OCI-LY7 (cell line): Measurements from ENCODE around the gene GPS1. TPM values are rescaled to one million over a fixed set of nuclear protein-coding genes. Genes with fewer than 3 reads are reported as not detected.

ENCODE experiments used
- BruUV-seq: library from RNA; stranded (reverse); fragments of 400-500 nt; replicated peaks from 2 replicates; lab custom pipeline; 2021; lab: Mats Ljungman, UMichigan
- CTCF ChIA-PET: fragments of 300-600 bp; sonication (Branson Sonifier 250); formaldehyde crosslinking; loops from one replicate; lab custom pipeline; 2022; ENCODE audit warnings: antibody characterized with exemption; ENCODE audit not compliant: unreplicated experiment; lab: Charles Lee
- POLR2A ChIA-PET: fragments of 300-600 bp; sonication (Branson Sonifier 250); formaldehyde crosslinking; loops from one replicate; lab custom pipeline; 2022; ENCODE audit warnings: antibody characterized with exemption; lab: Charles Lee
- DNase-seq: peaks from one replicate; pipeline ENCODE4 v3.0.0-alpha.2; 2015; ENCODE audit warnings: low spot score
- H2AFZ ChIP-seq: fragments of 200-600 bp; sonication (generic), shearing (Covaris generic); 2 replicates; pipeline ENCODE4 v1.6.1; 2014; ENCODE audit warnings: mild to moderate bottlenecking, antibody characterized with exemption, low read length, moderate library complexity
- H3K27ac ChIP-seq: fragments of 200-600 bp; sonication (generic); 2 replicates; pipeline ENCODE4 v1.5.1; 2014; ENCODE audit warnings: mixed run types, low read depth, mild to moderate bottlenecking, moderate library complexity, low read length, inconsistent platforms; ENCODE audit not compliant: poor library complexity, severe bottlenecking
- H3K36me3 ChIP-seq: fragments of 200-600 bp; sonication (generic); 2 replicates; pipeline ENCODE4 v1.6.1; 2014; ENCODE audit warnings: mild to moderate bottlenecking, antibody characterized with exemption, low read length, moderate library complexity, mixed read lengths; ENCODE audit not compliant: insufficient read depth
- H3K4me1 ChIP-seq: fragments of 200-600 bp; sonication (generic); 2 replicates; pipeline ENCODE4 v1.5.1; 2014; ENCODE audit warnings: mild to moderate bottlenecking, low read length; ENCODE audit not compliant: insufficient read depth, poor library complexity, severe bottlenecking
- H3K4me2 ChIP-seq: fragments of 200-600 bp; sonication (generic); 2 replicates; pipeline ENCODE4 v1.6.1; 2014; ENCODE audit warnings: mild to moderate bottlenecking, low read length
- H3K4me3 ChIP-seq: fragments of 200-600 bp; sonication (generic); 2 replicates; pipeline ENCODE4 v1.5.1; 2014; ENCODE audit warnings: mild to moderate bottlenecking, low read depth, low read length; ENCODE audit not compliant: poor library complexity, severe bottlenecking
- H3K79me2 ChIP-seq: fragments of 200-600 bp; sonication (generic); 2 replicates; pipeline ENCODE4 v1.6.1; 2016; ENCODE audit warnings: low read depth, mild to moderate bottlenecking, low read length, moderate library complexity, mixed read lengths; ENCODE audit not compliant: insufficient read depth
- H3K9me2 ChIP-seq: fragments of 200-600 bp; sonication (generic); 2 replicates; pipeline ENCODE4 v1.6.1; 2016; ENCODE audit warnings: mild to moderate bottlenecking, low read length, mixed read lengths; ENCODE audit not compliant: insufficient read depth
- H3K9me3 ChIP-seq: fragments of 200-600 bp; sonication (generic); 2 replicates; pipeline ENCODE4 v1.6.1; 2014; ENCODE audit warnings: mild to moderate bottlenecking, mixed run types, low read length, mixed read lengths
- H4K20me1 ChIP-seq: fragments of 200-600 bp; sonication (generic); 2 replicates; pipeline ENCODE4 v1.6.1; 2014; ENCODE audit warnings: mild to moderate bottlenecking, antibody characterized with exemption, low read length, moderate library complexity, mixed read lengths; ENCODE audit not compliant: insufficient read depth
- CTCF ChIP-seq: fragments of 200-600 bp; sonication (generic); conservative IDR thresholded peaks from 2 replicates; pipeline ENCODE4 v1.5.1; 2014; ENCODE audit warnings: mild to moderate bottlenecking, antibody characterized with exemption, low read length, moderate library complexity, mixed read lengths
- EZH2phosphoT487 ChIP-seq: fragments of 200-600 bp; sonication (generic); IDR thresholded peaks from 2 replicates; pipeline ENCODE4 v1.6.1; 2018; ENCODE audit warnings: low read depth, borderline replicate concordance, mild to moderate bottlenecking, mixed run types, antibody characterized with exemption, low read length, moderate library complexity, mixed read lengths
- intact Hi-C: fragments of 100-400 bp; cut with micrococcal nuclease; formaldehyde crosslinking; loops from one replicate; pipeline ENCODE4 v1.10.0; 2022; ENCODE audit not compliant: unreplicated experiment
- total RNA-seq, 2 experiments: library from RNA; depleted of rRNA in 1 of 2; stranded (reverse); fragments of >200 nt in 1 of 2; shearing (Covaris generic) in 1 of 2; gene quantifications; 2 replicates each; pipeline ENCODE4 v1.2.3, GENCODE V29; 2014 to 2022

The GPS1 gene
- total RNA-seq, 2 experiments from 2014 or later, result 133 to 169 TPM

GRCh38 chr17:82006468-82007227, 45.0 kb upstream of the GPS1 start:
- CTCF ChIA-PET, result no interaction called here

GRCh38 chr17:82007228-82007494, 44.5 kb upstream of the GPS1 start:
- no peak for DNase-seq
- Histone ChIP-seq H3K79me2 (no peaks in the 10 kb centered on the region), H3K4me1 (no peaks in the 10 kb centered on the region), H2AFZ (no peak overlapping the region), H4K20me1 (no peaks in the 10 kb centered on the region), H3K9me2 (no peaks in the 10 kb centered on the region), H3K9me3 (no peaks in the 10 kb centered on the region), H3K4me3 (no peak overlapping the region), H3K4me2 (no peak overlapping the region), H3K27ac (no peak overlapping the region), H3K36me3 (no peaks in the 10 kb centered on the region)
- ChIA-PET CTCF (no interaction called here), POLR2A (no interaction called here)
- BruUV-seq, result no TSS peak
- intact Hi-C loops, result no loop called here
- TF ChIP-seq CTCF, result no peak
- TF ChIP-seq EZH2phosphoT487, result no peak

More at GRCh38 chr17:82006468-82007227, 45.0 kb upstream of the GPS1 start:
- intact Hi-C loops, result no loop called here
- POLR2A ChIA-PET, result no interaction called here
- Histone ChIP-seq H3K9me2 (no peaks in the 10 kb centered on the region), H3K9me3 (no peaks in the 10 kb centered on the region), H3K27ac (no peak overlapping the region), H3K4me1 (no peaks in the 10 kb centered on the region), H4K20me1 (no peaks in the 10 kb centered on the region), H3K79me2 (no peaks in the 10 kb centered on the region), H3K36me3 (no peaks in the 10 kb centered on the region), H2AFZ (no peak overlapping the region), H3K4me3 (no peak overlapping the region), H3K4me2 (no peak overlapping the region)
- DNase-seq, result no peak
- no TSS peak for BruUV-seq
- TF ChIP-seq EZH2phosphoT487 (no peak), CTCF (no peak)

GRCh38 chr17:82007495-82008257, 44.0 kb upstream of the GPS1 start:
- H4K20me1 ChIP-seq, result no peaks in the 10 kb centered on the region
- intact Hi-C loops, result no loop called here
- no peak overlapping the region for H3K27ac ChIP-seq
- H3K9me3 ChIP-seq, result no peaks in the 10 kb centered on the region
- H3K4me3 ChIP-seq, result no peak overlapping the region
- no peak for TF ChIP-seq CTCF
- no peak for TF ChIP-seq EZH2phosphoT487
- BruUV-seq, result no TSS peak
- no peak overlapping the region for H3K4me2 ChIP-seq
- H3K79me2 ChIP-seq, result no peaks in the 10 kb centered on the region
- DNase-seq, result no peak
- POLR2A ChIA-PET, result no interaction called here
- H3K4me1 ChIP-seq, result no peaks in the 10 kb centered on the region
- no peaks in the 10 kb centered on the region for H3K9me2 ChIP-seq
- H2AFZ ChIP-seq, result no peak overlapping the region
- no peaks in the 10 kb centered on the region for H3K36me3 ChIP-seq
- CTCF ChIA-PET, result no interaction called here
